Activated CD4-positive, CD25-positive, alpha-beta regulatory T cell treated with anti-CD3 and anti-CD28 coated beads, Interleukin-2, amount 50 U/mL, for 24 hours (primary cell): Measurements from ENCODE around the gene CFAP298.
"Not testable (repeated sequence)": the region's sequence is repeated elsewhere in the genome, so short reads cannot be mapped to it uniquely, and the experiment has no call there.

Source experiments
- ATAC-seq, 2 donors: fragments of 150-1000 bp; cut with Tn5 transposase; one replicate each; pipeline ENCODE4 v1.10.0; 2021; ENCODE audit warnings: mild to moderate bottlenecking in 1 of 2, moderate library complexity in 1 of 2

CFAP298 gene

DNA sequence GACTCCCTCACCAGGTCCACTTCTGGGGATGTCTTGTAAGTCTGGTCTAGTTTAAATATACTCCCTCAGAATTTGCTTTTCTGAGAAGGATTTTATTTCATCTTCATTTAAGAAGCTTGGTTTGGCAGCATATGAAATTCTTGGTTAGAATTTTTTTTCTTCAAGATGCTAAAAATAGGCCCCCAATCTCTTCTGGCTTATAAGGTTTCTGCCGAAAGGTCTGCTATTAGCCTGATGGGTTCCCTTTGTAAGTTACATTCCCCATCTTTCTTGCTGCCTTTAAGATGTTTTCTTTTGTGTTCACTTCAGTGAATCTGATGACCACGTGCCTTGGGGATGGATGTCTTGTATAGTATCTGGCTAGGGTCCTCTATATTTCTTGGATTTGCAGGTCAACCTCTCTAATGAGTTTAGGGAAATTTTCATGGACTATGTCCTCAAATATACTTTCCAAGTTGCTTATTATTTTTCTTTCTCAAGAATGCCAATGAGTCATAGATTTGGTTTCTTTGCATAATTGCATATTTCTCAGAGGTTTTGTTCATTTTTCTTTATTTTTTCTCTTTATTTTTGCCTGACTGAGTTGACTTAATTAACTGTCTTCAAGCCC lies 46.2 kb downstream of the CFAP298 start:
- ATAC-seq = no peak

DNA sequence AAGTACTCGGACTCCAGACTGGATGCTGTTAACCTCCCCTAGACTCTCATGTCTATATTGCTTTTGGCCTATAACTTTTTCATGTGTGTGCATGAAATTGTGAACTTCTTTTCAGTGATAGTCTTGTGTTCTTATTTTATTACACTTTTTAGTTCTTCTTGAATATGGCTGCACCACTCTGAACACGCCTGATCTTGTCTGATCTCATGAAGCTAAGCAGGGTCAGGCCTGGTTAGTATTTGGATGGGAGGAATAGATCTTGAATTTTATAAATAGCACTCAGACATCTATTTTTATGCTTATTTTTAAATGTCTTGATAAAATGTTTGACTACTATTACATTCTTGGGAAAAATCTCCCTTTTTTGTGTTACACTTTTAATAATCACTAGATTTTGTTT lies 49.3 kb downstream of the CFAP298 start:
- no peak for ATAC-seq

DNA sequence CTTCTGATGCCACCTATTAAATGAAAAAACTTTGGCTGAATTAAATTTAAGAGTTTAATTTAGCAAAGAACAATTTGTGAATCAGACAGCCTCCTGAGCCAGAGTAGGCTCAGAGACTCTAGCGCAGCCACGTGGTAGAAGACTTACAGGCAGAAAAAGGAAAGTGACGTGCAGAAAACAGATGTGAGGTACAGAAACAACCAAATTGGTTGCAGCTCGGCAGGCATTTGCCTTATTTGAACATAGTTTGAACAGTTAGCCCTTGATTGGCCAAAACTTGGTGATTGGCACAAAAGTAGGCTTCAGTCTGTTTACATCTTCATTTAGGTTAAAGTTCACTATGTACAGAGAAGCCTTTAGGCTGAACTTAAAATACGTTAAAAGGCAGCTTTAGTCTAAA lies 49.8 kb downstream of the CFAP298 start:
- no peak for ATAC-seq

DNA sequence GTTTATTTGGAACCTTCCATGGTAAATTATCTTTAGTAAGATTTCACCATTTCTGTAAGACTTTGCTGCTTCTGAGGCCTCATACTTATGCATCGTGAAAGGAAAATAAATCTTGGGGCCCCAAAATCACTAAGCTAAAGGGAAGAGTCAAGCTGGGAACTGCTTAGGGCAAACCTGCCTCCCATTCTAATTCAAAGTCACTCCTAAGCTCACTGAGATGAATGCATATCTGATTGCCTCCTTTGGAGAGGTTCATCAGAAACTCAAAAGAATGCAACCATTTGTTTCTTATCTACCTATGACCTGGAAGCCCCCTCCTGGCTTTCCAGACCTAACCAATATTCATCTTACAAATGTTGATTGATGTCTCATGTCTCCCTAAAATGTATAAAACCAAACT lies 50.7 kb downstream of the CFAP298 start:
- not testable (repeated sequence) for ATAC-seq

DNA sequence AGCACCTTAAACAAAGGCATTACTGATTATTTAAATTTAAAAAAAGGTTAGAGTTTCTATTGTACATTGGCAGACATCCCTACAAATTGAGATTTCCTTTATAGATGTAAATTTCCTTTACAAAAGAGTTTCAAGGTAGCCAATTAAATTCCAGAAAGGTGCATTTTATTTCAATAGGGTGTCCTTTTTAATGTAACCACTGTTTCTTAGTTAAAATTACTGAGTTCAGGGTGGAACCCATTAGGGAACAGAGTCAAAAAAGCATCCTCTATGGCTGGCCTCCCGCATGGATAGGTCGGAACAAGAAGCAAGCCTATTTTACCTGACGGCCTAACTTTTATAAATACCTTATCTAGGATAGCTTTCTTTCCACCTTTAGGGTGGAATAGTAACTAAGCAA lies 51.3 kb downstream of the CFAP298 start:
- no peak for ATAC-seq

DNA sequence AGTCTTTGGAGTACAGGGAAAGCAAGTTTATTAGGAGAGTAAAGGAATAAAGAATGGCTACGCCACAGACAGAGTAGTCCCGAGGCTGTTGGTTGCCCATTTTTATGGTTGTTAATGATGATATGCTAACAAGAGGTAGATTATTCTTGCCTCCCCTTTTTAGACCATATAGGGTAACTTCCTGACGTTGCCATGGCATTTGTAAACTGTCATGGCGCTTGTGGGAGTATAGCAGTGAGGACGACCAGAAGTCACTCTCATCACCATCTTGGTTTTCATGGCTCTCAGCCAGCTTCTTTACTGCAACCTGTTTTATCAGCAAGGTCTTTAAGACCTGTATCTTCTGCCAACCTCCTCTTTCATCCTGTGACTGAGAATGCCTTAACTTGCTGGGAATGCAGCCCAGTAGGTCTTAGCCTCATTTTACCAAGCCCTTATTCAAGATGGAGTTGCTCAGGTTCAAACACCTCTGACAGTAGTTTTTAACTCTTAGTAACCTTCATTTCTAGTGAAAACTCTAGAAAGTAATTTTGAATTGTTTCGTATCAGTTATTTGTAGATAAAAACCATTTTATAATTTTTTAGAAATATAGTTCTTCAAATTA lies 53.1 kb downstream of the CFAP298 start:
- ATAC-seq = no peak

DNA sequence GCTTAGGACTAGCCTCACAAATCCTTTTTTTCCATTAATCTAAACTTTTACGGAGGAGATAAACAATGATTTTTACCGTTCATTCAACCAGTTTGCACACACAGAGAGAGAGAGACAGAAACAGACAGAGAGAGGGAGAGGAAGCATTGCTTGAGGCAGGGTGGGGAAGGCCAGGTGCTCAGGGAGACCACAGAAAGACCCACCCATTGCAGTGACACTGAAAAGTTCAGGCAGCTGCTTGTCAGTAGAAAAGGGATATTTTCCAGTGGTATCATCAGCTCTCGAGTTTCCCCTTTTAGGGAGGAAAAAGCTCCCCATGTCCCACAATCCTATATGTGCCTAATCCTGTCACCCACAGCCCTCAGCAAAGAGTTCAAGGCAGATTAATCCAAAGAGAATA lies 54.1 kb downstream of the CFAP298 start:
- ATAC-seq = no peak

DNA sequence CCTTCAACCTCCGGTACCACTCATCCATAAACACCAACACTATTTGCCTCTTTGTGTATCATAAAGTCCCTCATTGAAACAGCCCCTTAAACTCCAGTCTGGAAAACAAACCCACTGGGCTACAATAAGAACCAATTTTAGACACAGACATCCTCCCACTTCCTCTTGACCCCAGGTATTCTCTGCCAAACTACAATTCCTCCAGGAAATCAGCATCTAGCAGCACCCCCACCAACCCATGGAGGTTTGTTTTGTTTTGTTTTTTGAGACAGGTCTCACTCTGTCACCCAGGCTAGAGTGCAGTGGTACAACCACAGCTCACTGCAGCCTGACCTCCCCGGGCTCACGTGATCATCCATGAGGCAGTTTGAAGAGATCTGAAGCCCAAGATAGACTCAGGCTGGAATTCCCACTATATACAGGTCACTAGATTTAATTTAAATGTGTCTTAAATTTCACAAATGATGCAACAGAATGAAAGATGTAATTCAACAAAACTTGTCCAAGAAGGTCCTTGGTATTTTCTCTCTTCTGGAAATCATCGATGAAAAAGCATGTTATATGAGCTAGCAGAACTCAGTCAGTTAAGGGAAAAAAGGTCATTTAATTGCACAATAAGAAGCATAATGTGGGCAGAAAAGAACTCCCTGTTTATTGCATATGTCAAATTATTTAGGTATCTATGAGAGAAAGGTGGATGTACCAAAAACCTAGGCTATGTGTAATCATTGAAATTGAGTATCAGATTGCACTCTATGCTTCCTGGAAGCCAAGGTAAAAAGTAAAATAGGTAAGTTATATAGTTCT lies 57.1 kb downstream of the CFAP298 start:
- ATAC-seq = no peak

DNA sequence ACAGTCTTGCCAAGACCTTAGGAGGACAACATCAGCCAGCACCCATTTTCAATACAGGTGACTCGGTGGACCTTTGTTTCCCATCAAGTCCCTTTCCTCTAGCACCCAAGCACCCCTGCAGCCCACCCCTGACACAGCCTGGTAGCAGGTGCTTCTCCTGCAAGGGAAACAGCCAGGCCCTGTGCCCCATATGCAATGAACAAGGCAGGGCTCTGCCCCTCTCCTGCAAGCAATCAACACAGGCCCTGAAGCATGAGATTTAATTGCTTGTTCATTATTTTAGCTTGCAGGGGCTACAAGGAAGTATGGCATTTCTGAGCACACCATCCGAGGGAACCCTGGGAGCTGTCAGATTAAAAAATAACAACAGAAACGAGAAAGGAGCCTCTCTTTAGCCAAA lies 62.3 kb downstream of the CFAP298 start:
- no peak for ATAC-seq

DNA sequence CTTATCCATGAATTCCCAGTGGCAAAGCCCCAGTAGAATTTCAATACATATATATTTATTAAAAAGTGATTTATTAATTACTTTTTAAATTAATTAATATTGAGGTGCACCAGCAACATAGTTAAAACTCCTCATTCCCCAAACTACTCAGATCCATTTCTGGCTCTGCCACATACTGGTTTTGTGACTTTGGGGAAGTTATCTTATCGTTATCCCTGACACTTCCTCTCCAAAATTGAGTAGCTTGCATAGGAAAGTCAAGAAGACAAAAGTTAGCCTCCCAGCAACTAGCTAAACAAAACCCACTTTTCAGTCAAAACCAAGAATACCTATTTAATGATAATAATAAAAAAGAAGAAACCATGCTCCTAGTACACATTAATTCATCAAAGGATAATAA lies 62.7 kb downstream of the CFAP298 start:
- ATAC-seq = no peak
